GM21529 (cell line): ENCODE data around the gene TGFB1.
A peak's percentile ranks its signal among the peaks of the same experiment; 100 is the strongest.
"Not testable (repeated sequence)": the region's sequence is repeated elsewhere in the genome, so short reads cannot be mapped to it uniquely, and the experiment has no call there.

ENCODE experiments used
- ATAC-seq: cut with Tn5 transposase; IDR thresholded peaks from one replicate; pipeline ENCODE4 v1.9.1; 2021; ENCODE audit not compliant: unreplicated experiment

TGFB1 gene

GRCh38 chr19:41346916-41347315 is 6.8 kb downstream of the TGFB1 start:
- ATAC-seq, result not testable (repeated sequence)

- no peak for ATAC-seq
Measured at GRCh38 chr19:41344162-41344561, 9.6 kb downstream of the TGFB1 start.

- no peak for ATAC-seq
Measured at GRCh38 chr19:41341669-41342490, 11.8 kb downstream of the TGFB1 start.

DNA sequence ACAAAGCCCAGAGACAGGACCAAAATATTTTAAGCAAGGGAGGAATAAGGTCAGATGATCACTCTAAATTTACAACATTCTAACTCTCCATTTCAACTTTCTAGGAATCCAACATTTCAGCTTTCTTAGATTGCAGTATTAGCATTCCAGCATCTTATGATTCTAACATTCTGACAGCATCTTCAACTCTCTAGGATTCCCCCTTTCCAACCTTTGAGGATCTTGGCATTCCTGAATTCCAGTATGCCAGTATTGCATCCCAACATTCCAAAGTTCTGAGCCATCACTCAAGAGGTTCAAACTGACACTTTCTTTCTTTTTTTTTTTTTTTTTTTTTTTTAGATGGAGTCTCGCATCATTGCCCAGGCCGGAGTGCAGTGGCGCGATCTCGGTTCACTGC is 13.8 kb downstream of the TGFB1 start:
- no peak for ATAC-seq

- ATAC-seq, result no peak
Measured at GRCh38 chr19:41335467-41335866, 18.3 kb downstream of the TGFB1 start.

GRCh38 chr19:41334793-41335192 is 18.9 kb downstream of the TGFB1 start:
- ATAC-seq, result no peak

GRCh38 chr19:41332468-41332867 is 21.3 kb downstream of the TGFB1 start:
- no peak for ATAC-seq

DNA sequence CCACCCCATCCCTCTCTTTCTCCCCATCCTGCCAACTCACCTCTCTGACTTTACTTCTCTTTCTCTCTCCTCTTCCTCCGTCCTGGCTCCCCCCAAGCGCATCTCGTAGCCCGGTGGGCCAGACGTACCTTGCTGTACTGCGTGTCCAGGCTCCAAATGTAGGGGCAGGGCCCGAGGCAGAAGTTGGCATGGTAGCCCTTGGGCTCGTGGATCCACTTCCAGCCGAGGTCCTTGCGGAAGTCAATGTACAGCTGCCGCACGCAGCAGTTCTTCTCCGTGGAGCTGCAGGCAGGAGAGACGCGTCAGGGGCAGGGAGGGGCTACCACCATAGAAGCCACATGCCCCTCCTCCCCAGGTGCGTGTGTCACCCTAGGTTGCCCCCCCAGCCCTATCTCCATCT is 21.7 kb downstream of the TGFB1 start:
- ATAC-seq, result no peak

DNA sequence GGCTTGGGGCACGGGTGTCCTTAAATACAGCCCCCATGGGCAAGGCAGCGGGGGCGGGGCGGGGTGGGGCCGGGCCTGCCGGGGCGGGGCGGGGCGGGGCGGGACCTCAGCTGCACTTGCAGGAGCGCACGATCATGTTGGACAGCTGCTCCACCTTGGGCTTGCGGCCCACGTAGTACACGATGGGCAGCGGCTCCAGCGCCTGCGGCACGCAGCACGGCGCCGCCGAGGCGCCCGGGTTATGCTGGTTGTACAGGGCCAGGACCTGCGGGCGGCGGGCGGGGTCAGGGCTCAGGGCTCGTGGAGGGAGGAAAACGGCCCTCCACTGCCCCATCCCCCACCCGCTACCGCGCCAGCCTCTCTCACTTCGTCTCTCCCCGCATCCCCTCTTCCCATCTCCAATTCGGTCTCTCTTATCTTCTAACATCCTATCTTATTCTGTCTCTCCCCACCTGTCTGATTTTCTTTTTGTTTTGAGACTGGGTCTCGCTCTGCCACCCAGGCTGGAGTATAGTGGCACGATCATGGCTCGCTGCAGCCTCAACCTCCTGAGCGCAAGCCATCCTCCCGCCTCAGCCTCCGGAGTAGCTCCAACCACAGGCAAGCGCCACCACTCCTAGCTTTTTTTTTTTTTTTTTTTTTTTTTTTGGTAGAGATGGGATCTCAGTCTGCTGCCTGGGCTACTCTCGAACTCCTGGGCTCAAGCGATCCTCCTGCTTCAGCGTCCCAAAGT is 22.6 kb downstream of the TGFB1 start:
- no peak for ATAC-seq

DNA sequence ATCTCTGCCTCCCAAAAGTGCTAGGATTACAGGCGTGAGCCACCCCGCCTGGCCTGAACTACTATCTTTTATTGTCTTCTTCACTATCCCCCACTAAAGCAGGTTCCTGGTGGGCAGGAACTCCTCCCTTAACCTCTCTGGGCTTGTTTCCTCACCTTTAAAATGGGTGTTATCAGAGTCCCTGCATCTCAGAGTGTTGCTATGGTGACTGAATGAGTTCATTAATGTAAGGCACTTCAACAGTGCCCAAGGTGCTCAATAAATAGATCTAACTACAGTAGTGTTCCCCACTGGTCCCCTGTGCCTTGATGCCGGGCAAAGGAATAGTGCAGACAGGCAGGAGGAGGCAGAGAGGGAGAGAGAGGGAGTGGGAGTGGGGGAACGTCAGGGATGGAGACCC is 23.2 kb downstream of the TGFB1 start:
- no peak for ATAC-seq

- ATAC-seq, result no peak
Measured at GRCh38 chr19:41328842-41329225, 24.9 kb downstream of the TGFB1 start.

GRCh38 chr19:41328157-41328841 is 25.4 kb downstream of the TGFB1 start:
- ATAC-seq, result no peak

DNA sequence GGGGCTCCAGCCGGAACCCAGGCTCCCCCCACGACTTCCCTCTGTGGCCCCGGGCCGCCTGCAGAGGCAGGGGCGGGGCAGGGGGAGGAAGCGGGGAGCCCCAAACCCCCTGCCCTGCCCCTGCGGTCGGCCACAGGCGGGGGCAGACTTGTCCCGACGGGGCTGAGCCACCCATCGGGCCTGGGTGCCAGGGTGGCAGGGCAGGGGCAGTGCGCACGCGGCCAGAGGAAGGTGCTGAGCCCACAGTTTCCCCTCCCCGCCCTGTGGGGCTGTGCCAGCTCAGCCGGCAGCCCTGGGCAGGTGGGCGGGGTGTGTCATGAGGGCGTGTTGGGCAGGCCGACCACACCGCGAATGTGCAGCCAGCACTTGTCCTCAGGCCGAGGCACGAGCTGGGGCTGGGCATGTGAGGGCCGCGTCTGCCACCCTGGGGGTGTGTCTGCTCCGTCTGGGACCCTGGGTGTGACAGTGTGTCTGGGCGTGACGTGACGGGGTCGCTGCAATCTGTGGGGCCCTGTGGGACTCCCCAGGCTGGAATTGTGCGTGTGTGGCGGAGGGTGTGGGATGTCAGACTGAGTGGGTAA is 26.1 kb downstream of the TGFB1 start:
- ATAC-seq, result peak; percentile 46

DNA sequence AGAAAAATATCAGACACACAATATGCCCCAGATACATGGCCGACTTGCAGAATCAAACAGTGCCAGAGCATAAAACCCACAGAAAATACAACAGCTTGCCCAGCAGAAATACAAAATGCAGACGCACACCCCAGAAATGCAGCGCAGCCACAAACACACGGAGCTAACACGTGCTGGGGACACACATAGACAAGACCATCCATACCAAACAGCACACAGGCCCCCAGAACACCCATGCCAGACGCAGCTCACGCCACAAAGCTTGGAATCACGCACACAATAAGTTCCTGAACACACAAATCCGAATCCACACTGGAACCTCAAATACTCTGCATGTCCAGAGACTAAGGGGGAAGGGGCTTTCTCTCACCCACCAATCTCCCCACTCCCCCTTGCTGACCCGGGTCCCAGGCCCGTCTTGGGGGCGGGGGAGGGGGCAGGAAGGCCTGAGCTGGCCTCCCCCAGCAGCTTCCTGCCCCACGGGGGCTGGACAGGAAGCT is 26.6 kb downstream of the TGFB1 start:
- no peak for ATAC-seq

DNA sequence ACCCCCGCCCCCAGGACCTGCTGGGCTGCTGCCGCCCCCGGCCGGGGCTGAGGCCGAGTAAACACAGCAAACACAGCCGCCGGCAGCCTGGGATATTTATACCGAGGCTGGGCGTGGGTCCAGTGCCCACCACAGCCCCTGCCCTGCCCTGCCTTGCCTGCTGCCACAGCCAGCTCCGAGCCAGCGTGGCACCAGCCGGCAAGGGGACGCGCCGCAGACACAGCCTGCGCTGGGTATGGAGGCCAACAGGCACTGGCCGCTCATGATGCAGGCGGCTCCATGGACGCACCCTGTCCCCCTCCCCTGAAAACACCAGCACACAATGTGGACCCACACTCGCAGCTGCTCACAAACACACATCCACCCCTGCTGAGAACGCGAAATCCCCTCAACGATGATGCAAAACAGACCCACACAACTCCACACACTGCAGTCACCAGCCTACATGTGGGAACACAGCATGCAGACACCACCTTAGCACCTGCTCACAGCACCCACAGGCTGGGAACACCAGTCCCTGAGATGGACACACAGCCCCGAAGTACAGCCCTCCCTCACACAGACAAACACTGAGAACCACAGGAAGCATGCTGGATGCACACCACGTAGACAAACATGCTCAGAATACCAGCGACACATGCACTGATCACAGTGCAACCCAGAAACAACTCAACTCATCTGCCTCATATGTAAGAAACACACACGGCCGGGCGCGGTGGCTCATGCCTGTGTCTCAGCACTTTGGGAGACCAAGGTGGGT is 27.6 kb downstream of the TGFB1 start:
- ATAC-seq, result no peak

- no peak for ATAC-seq
Measured at GRCh38 chr19:41325640-41325946, 28.1 kb downstream of the TGFB1 start.

GRCh38 chr19:41324921-41325639 is 28.6 kb downstream of the TGFB1 start:
- ATAC-seq, result no peak

DNA sequence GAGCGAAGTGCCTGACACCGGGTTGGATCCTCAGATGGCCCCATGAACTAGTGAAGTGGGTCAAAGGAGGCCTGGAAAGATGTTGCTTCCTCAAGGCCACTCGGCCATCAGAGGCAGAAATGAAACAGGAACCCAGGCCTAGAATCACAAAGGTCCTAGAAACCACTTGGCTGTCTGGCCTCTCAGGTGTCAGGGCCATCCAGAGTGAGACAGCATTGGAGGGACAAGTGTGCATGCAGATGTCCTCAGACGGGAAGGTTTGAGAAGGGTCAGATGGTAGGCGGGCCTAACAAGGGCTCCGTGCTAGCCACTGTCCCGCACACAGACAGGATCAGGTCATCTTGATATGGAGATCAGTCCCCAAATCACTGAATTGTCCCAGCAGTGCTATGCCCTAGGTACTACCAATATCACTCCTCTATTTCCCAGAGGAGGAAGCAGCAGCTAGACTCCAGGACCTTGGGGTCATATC is 29.5 kb downstream of the TGFB1 start:
- no peak for ATAC-seq

DNA sequence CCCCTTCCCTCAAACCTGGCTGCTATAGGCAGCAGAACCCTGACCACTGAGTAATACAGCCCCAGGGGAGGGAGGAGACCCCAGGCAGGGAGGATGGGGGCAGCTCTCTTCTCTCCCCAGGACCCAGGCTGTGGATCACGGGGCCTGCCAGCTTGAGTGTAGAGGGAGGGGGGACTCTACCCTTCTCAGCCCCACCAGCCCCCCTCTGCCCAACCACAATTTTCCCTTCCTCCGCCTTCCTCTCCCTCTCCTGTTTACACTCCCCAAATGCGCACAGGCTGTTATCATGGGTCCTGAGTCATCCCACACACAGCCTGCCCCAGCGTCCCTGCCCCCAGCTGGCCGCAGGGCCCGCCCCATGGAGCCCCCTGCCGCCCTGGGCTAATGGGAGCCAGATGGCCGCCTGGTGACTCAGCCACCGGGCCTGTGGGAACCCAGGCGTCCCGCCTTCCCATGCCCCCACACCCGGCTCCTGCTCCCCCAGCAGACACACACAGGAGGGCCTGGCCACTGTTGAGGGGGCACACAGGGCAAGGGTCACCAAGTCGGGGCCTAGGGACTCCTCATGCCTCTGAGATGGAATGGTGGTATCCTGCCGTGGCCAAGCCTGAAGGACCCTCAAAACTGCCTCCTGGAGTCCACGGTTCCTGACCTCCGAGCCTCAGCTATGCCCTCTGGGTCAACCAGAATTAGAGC is 30.1 kb downstream of the TGFB1 start:
- ATAC-seq, result no peak
